Keratinocyte (primary cell): ENCODE measurements around the gene CORO1A.

Experiments used
- EZH2 ChIP-seq: IDR thresholded peaks from one replicate; pipeline ENCODE4 v1.6.1; 2012; ENCODE audit warnings: inconsistent platforms, mild to moderate bottlenecking, low read length, moderate library complexity
- TF ChIP-seq, protein P1 (sequence below), 3 experiments: IDR thresholded peaks in 1 of 3; conservative IDR thresholded peaks in 1 of 3; optimal IDR thresholded peaks in 1 of 3; 2 replicates in 2 of 3; 3 replicates in 1 of 3; pipeline versions ENCODE3 to v1.5.1; 2011; ENCODE audit warnings: low read length in 3 of 3, mild to moderate bottlenecking in 3 of 3, moderate library complexity in 2 of 3, control low read depth in 1 of 3, inconsistent platforms in 1 of 3; ENCODE audit not compliant: insufficient read depth in 2 of 3; ENCODE audit errors: extremely low read depth in 1 of 3

DNA sequence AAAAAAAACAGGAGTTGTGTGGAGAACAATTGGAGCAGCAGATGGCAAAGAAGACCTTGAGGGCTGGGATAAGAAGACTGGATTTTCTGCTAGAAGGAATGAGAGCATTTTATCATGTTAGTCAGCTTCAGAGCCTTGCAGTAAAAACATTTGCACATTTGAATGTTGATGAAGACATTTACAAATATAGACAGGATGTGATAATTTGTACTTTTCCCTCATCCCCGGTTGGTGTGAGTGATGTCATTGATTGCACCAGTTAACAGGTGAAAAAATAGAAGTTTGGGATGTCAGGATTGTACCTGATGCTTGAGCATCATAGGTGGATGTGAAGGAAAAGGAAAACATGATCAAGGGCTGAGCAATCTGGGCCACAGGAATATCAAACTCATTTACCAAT lies 37.7 kb upstream of the CORO1A start:
- TF ChIP-seq, protein P1, sequence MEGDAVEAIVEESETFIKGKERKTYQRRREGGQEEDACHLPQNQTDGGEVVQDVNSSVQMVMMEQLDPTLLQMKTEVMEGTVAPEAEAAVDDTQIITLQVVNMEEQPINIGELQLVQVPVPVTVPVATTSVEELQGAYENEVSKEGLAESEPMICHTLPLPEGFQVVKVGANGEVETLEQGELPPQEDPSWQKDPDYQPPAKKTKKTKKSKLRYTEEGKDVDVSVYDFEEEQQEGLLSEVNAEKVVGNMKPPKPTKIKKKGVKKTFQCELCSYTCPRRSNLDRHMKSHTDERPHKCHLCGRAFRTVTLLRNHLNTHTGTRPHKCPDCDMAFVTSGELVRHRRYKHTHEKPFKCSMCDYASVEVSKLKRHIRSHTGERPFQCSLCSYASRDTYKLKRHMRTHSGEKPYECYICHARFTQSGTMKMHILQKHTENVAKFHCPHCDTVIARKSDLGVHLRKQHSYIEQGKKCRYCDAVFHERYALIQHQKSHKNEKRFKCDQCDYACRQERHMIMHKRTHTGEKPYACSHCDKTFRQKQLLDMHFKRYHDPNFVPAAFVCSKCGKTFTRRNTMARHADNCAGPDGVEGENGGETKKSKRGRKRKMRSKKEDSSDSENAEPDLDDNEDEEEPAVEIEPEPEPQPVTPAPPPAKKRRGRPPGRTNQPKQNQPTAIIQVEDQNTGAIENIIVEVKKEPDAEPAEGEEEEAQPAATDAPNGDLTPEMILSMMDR (optimal IDR thresholded peaks at IDR 0.05 in 1 of 3, IDR thresholded peaks at IDR 0.05 in 1 of 3, conservative IDR thresholded peaks at IDR 0.05 in 1 of 3; ENCODE audit: extremely low read depth in 1 of 3, insufficient read depth in 2 of 3, low read length in 3 of 3), result no peak
- TF ChIP-seq EZH2, result no peak
